Parathyroid adenoma (tissue), 2 donors: Measurements from ENCODE around the gene POLR3C.

Source experiments
- H2AFZ ChIP-seq: fragments of 300-600 bp; sonication (generic); one replicate; pipeline ENCODE4 v1.7.0; 2017; ENCODE audit warnings: antibody characterized with exemption, mild to moderate bottlenecking
- H3K27ac ChIP-seq: fragments of 300-600 bp; sonication (generic); one replicate; pipeline ENCODE4 v1.7.0; 2017
- H3K27me3 ChIP-seq: fragments of 300-600 bp; sonication (generic); one replicate; pipeline ENCODE4 v1.7.0; 2017; ENCODE audit warnings: low read length; ENCODE audit not compliant: control insufficient read depth, insufficient read depth
- H3K36me3 ChIP-seq: fragments of 300-600 bp; sonication (generic); one replicate; pipeline ENCODE4 v1.7.0; 2017; ENCODE audit warnings: low read length; ENCODE audit not compliant: control insufficient read depth, insufficient read depth
- H3K4me1 ChIP-seq: fragments of 300-600 bp; sonication (generic); one replicate; pipeline ENCODE4 v1.7.0; 2017; ENCODE audit warnings: control low read depth
- H3K4me2 ChIP-seq: fragments of 300-600 bp; sonication (generic); one replicate; pipeline ENCODE4 v1.7.0; 2017; ENCODE audit warnings: low read length
- H3K4me3 ChIP-seq: fragments of 300-600 bp; sonication (generic); one replicate; pipeline ENCODE4 v1.7.0; 2017; ENCODE audit warnings: low read depth, low read length
- H3K79me2 ChIP-seq: fragments of 300-600 bp; sonication (generic); one replicate; pipeline ENCODE4 v1.7.0; 2017; ENCODE audit warnings: control low read depth
- H3K9ac ChIP-seq: fragments of 300-600 bp; sonication (generic); one replicate; pipeline ENCODE4 v1.7.0; 2017; ENCODE audit warnings: mild to moderate bottlenecking
- H3K9me3 ChIP-seq: fragments of 300-600 bp; sonication (generic); one replicate; pipeline ENCODE4 v1.7.0; 2017; ENCODE audit warnings: low read length; ENCODE audit not compliant: control insufficient read depth
- CTCF ChIP-seq: fragments of 300-600 bp; sonication (generic); IDR thresholded peaks from one replicate; pipeline ENCODE4 v1.7.0; 2017; ENCODE audit warnings: antibody characterized with exemption, mild to moderate bottlenecking
- donor health status: primary hyperparathyroidism.

The POLR3C gene

GRCh38 chr1:145847827-145848226, 23.8 kb downstream of the POLR3C start:
- H3K27me3 ChIP-seq = no peaks in the 10 kb centered on the region
- TF ChIP-seq CTCF = no peak
- H3K36me3 ChIP-seq = no peaks in the 10 kb centered on the region
- H2AFZ ChIP-seq = no peak overlapping the region
- no peaks in the 10 kb centered on the region for H3K9me3 ChIP-seq
- H3K4me1 ChIP-seq = no peaks in the 10 kb centered on the region
- no peak overlapping the region for H3K9ac ChIP-seq
- H3K27ac ChIP-seq = no peak overlapping the region
- no peaks in the 10 kb centered on the region for H3K79me2 ChIP-seq
- H3K4me2 ChIP-seq = no peak overlapping the region
- no peak overlapping the region for H3K4me3 ChIP-seq

GRCh38 chr1:145849356-145850160, 25.6 kb downstream of the POLR3C start:
- Histone ChIP-seq H3K4me2 (no peak overlapping the region), H3K79me2 (no peaks in the 10 kb centered on the region), H3K36me3 (no peaks in the 10 kb centered on the region), H3K27me3 (no peaks in the 10 kb centered on the region), H2AFZ (no peak overlapping the region), H3K9ac (no peak overlapping the region), H3K4me3 (no peak overlapping the region), H3K4me1 (no peaks in the 10 kb centered on the region), H3K9me3 (no peaks in the 10 kb centered on the region), H3K27ac (no peak overlapping the region)
- TF ChIP-seq CTCF = no peak

- Histone ChIP-seq H3K27me3 (no peaks in the 10 kb centered on the region), H3K79me2 (no peaks in the 10 kb centered on the region), H2AFZ (no peak overlapping the region), H3K4me2 (no peak overlapping the region), H3K9ac (no peak overlapping the region), H3K4me1 (peaks cover 3% of the 10 kb centered on the region), H3K9me3 (no peaks in the 10 kb centered on the region), H3K4me3 (no peak overlapping the region), H3K36me3 (no peaks in the 10 kb centered on the region), H3K27ac (no peak overlapping the region)
- TF ChIP-seq CTCF = no peak
Observed at GRCh38 chr1:145855426-145855948, 31.5 kb downstream of the POLR3C start.

- Histone ChIP-seq H3K4me2 (no peak overlapping the region), H3K79me2 (no peaks in the 10 kb centered on the region), H3K9ac (no peak overlapping the region), H3K4me3 (no peak overlapping the region), H3K9me3 (no peaks in the 10 kb centered on the region), H2AFZ (no peak overlapping the region), H3K4me1 (peaks cover 3% of the 10 kb centered on the region), H3K36me3 (no peaks in the 10 kb centered on the region), H3K27ac (no peak overlapping the region), H3K27me3 (no peaks in the 10 kb centered on the region)
- no peak for TF ChIP-seq CTCF
Observed at GRCh38 chr1:145857170-145857569, 33.2 kb downstream of the POLR3C start.
